NCI-H524 (cell line): ENCODE data around the gene FSTL4.

ENCODE experiments used
- DNase-seq, 2 experiments: peaks; one replicate each; lab custom pipeline; 2025; lab: John Stamatoyannopoulos, UW

The FSTL4 gene

DNA sequence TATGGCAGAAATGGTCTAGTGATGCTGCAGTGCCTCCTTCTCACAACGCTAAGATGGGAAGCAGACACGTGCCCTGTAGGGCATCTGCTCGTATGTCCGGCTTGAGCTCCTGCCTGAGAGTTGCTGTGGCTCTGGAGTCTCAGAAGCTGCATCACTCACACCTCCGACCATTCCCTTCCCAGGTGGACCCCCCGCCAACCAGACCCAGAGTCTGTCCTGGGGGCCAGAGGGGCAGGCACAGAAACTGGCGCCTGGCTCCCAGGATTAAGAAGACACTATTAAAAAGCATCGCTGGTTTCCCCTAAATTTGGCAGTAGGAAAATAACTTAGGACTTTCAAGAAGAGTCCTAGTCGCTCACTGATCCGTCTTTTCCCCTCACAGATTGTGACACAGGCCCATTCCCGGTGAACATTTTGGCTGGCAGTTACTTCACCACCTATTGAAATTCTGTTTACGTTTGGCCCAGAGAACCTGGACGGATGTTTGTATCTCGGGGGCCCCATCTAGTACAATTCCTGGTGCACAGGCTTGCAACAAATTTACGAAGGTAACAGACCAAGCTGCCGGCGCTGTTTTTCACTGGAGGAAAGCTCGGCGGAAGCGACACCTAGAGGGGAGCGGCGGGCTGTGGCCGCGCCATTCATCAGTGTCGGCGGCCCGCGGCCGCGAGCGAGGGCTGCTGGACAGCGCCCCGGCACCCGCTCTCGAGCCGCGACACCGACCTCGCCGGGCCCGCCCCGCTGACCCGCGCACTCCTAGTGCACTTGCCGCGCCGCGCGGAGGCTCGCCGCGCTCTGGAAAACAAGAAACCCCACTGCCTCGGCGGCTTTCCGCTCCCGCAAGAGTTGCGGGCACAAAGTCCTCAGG is 1.6 kb downstream of the FSTL4 start:
- DNase-seq, result peak; percentile 25 to 72

DNA sequence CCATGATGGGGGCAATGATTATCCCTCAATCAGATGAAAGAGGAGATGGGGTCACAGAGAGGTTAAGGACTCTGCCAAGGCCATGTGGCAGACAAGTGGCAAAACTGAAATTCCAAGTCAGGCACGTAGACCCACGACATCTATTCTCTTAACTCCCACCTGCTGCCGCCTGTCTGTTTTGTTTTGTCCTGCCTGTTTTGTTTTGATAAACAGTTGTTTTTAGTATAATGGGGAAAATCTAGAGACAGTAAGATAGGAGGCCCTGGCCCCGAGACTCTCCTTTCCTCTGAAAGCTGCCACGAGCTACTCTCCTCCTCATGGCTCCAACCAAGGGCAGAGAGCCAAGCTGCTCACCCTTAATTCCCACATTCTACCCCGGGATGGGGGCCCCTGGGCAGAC is 4.9 kb downstream of the FSTL4 start:
- peak; percentile 91 for DNase-seq

DNA sequence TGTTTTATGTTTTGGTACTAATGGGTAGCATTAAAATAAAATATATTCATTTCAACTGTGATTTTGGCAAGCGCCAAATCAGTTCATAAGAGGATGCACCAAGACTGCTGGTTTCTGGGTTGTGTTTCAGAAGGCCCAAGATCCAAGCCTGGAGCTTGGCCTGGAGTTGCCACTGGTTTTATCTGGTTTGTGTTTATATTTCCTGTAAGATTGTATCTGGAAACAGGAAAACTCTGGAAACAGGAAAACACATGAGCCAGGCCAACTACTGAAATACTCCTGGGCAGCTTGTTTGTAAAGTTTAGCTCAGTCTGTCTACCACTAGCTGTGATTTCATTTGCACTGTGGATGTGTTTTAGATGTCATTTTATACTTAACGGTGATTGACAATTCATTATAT is 5.5 kb downstream of the FSTL4 start:
- DNase-seq, result peak in 1 of 2 experiments; percentile 39

DNA sequence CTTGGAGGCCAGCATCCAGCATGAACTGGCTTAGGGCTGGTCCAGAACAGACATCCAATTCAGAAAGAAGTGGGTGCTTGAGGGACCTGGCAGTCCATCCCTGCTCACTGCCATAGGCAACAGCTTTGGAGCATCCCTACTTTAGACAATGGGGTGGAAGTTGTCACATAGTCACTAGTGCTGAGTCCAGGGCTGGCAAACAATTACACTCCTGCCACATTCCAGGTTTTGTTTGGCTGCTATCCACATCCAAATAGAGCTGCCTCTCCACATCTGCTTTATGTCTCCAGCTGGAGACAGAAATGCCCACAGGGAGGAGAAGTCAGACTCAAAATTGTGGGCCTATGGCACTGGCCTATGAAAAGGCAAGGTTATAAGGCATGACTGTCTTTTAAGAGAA is 7.0 kb downstream of the FSTL4 start:
- DNase-seq, result no peak

DNA sequence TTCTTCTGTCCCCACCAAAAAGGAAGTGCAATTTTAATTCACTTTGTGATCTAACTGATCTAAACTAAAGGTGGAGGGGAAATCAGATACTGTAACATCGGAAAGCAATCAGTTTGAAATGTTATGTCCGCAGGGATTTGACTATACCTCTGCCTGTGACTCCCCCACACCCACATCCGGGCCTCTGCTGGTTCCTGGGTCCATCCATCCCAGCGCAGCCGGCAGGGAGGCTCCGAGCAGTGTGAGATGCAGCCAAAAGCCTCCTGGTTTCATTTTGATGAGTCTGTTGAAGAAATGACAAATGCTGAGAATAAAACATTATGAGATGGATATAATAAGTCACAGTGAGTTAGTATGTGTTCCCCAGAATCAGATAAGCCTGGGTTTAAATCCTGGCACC is 8.6 kb downstream of the FSTL4 start:
- DNase-seq, result no peak

DNA sequence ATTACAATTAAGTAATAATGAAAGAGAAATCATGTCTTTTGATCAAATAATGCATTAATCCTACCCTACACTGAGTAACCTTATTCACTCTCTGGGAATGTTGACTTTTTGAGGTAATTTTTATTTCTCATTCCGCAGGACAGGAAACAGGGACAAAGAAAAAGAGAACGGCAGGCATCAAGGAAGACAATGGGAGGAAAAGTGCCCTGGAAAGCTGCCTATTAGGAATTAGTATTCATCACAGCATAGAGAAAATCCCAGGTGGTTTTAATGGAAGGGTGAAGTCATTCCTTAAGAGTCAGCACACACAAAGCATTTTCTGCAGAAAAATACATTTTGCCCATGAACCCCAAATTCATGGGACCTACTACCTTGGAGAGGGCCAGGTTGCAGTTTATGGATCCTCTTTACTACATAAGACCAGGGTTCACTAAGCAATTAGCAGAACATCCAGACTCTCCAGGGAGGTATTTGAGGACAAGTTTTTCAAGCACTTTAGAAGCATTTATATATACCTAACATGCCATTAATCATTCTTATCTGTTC is 9.4 kb downstream of the FSTL4 start:
- no peak for DNase-seq

DNA sequence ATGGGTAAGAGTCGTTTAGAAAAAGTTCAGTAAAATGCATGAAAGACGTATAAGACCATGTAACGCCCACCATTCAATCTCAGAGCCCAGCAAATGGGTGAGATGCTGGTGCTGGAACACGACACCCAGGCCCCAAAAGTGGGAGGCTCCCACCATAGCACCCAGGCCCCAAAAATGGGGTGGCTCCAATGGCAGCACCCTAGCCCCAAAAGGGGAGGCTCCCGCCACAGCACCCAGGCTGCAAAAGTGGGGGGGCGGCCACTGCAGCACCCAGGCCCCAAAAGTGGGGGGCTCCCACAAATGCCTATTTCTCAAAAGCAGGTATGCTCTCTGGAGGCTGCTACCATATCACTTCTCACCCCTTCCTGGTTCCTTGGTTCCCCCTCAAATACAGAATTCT is 12.7 kb downstream of the FSTL4 start:
- DNase-seq, result no peak

DNA sequence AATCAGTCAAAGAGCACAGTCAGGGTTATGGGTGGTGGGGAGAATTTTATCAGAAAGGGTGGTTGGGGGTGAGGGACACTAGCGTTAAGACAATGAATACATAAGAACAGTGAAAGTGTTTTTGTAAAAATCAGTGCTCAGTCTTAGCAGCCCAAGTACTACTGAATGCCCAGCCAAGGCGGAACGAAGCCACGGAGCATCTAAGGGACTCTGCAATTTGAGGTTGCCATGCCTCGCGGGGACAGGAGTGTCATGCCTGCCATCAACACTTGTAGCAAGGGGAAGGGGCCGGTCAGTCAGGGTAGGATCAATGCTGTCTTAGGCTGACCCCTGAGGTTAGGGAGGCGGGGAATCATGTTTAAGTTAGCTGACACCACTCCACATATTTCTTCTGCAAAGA is 13.3 kb downstream of the FSTL4 start:
- no peak for DNase-seq

DNA sequence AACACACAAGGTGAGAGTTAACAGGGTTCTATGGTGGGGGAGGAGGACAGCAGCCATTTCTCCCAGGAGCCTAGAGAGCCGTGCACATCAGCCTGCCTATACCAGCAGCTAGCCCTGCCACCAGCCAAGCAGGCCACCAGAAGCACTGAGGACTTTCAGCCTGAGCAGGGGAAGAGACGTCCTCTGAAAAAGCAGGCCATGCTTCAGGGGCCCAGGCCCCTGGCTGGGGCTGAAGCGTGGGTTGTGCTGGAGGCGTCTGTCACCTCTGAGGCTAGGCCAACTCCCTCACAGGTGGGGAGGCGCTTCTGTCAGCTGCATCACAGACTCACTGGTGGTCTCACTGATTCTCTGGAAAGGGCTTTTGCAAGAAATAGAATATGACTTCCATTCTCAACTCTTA is 16.3 kb downstream of the FSTL4 start:
- no peak for DNase-seq

DNA sequence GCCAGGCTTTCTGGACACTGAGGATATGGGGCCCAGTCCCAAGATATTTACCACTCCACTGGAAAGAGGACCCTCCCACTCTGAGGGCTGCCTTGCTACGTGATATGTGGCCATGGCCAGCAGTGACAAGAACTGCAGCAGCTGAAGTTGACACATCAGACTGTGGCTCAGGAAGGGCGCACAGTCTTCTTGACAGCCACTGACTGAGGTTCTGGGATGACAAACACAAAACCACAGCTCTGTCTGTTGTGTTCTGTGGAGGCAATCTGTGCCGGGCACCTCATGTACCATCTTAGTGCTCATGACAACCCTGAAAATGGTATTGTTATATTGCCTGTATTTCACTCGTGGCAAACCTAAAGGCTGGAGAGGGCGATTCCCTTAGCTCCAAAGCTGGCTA is 16.9 kb downstream of the FSTL4 start:
- DNase-seq, result no peak

DNA sequence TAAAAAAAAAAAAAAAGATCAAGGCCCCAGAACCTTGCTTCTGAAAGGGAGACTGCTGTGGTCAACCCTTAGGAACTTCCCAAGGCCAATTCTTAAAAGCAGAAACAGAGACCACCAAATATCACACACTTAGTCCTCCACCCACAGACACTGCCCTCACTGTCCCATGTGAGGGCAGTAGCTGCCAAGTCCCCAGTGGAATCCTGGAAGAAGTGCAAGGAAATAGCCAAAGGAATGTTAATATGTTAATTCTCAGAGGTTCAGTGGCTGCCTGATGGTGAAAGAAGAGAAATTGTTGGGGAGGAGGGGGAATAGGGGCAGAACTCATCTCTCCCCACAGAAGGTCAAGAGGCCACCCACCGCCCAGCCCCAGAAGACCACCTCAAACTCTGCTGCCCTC is 23.1 kb downstream of the FSTL4 start:
- DNase-seq, result peak in 1 of 2 experiments; percentile 6

DNA sequence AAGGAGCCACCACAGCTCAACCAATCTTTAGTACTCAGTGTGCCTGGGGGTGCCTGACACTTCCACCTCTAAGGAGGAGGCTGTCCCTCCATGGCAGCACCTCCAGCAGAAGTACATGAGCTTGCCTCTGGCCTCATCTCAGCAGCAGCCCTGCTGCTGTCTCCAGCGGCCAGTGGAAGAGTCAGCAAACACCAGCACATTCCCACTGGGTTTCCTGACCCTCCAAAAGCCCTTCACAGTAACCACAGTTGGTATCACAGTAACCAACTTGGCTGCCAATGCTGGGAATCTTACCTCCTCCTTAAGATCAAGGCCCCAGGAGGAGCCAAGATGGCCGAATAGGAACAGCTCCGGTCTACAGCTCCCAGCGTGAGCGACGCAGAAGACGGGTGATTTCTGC is 29.4 kb downstream of the FSTL4 start:
- no peak for DNase-seq

DNA sequence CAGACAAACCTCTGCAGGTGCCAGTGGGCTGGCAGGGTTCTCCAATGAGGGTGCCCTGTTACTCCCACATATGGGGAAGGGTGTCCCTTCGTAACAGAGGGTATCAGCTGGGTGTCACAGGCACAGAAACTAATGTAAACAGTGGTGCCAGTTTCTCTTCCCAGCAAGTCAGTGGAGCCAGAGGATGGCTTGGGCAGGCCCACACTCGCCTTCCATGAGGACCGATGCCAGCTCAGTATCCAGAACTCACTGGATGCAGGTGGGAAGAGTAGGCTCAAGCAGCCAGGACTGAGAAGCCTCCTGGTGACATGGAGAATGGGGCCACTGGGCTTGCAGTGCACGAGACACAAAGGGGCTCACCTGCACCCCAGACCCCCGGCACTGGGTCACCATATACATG is 30.4 kb downstream of the FSTL4 start:
- DNase-seq, result no peak

DNA sequence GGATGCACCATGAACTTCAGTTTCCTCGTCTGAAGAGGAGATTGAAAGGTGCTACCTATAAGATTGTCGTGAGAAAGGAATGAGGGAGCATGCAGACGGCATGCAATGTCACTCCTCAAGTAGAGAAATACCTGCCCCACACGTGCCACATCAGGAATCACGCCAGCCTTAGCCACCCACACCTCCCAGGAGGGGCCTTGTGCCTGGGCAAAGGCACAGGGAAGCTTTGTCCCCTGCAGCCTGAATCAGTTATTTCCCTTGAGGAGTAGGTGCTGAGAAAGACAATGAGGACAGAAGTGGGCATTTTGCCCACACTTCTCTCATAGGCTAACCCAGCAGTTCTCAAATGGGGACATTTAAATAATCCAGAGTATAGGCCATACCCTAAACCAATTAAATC is 31.0 kb downstream of the FSTL4 start:
- no peak for DNase-seq

DNA sequence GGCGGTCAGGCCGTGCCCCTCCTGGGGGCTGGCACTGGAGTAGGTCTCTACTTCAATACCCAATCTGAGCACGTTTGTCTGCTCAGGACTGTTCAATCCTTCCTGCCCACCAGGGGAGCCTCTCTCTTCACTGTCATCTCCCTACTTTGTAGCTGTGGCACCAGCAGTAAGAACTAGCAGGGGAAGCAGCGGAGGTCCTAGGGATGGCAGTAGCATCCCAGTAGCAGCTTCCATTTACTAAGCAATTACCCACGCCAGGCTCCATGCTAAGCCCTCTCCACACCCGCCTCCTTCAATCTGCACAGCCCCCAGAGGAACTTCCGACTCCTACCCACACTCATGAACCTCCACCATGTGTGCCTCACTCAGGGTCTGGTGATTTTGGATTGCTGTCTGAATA is 31.7 kb downstream of the FSTL4 start:
- DNase-seq, result no peak

DNA sequence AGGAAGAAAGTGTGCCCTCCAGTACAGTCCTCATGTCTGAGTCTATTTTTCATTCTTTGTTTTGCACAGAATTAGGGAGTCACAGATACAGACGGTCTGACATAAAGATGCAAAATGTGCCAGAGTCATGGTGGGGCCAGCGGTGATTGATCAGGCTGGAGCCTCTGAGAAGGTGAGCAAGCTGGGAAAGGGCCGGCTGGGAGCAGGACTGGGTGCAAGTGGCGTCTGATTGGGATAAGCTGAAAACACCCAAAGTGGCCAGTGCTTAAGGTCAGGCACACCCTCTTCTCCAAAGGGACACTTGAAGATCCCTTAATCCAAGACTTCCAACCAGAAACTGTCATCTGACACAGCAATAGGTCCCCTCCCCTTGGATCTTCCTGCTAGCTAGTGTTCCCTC is 32.6 kb downstream of the FSTL4 start:
- DNase-seq, result no peak

DNA sequence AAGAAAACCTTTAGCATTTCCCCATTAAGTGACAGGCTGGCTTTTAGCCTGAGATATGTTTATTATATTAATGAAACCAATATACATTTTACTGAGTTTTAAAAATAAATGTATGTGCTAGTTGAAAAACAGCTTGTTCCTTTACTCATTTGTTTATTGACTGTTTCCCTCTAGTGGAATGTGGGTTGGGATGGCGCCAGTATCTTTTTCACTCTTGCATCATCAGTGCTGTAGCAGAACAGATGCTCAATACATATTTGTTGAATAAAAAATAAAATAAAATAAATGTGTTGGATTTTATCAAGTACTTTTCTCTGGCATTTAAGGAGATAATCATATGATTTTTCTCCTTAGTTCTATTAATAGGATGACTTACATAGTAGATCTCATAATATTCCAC is 43.0 kb downstream of the FSTL4 start:
- DNase-seq, result no peak

DNA sequence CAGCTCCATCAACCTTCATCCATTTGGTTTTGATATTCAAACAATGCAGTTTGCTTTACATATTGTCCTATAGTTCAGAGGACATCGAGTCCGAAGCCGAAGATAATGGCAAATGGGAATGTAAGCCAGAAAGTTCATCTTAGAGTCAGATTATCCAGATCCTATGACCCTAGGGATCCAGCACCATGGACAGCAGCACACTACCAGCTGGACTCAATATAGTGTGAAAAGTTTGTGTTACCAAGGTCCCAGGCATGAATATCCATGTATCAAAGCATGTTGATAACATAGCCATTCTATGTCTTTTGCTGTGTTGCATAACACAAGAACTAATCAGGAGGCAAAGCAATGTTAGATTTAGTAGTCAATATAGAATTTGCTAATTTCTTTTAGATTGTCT is 46.3 kb downstream of the FSTL4 start:
- no peak for DNase-seq

DNA sequence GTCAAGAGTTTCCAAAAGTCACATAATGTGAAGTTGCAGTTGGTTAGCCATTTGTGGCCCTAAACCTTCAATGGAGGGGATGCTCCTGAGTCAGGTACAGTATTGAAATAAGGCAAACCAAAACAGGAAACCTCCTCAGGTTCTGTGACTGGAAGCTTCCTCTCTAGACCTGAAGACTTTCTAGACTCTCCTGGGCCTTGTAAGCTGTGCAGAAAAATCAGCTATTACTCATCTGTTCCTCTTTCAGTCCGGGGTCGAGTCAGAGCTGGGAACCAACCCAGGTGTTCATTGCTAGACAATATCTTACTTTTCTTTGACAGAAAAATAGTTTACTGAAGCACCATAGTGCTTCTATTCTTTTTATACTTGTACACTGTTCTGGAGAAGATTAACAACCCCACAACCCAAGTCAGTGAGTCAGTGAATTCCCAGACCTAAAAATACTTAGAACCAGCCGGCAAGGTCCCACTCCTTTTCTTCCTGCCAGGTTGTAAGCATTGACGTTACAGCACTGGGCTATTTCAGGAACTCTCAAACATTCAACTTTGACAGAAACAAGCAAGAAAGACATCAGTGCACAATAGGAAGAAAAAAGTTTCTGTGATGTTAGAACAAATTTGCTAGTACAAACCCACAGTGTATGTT is 47.3 kb downstream of the FSTL4 start:
- DNase-seq, result no peak

DNA sequence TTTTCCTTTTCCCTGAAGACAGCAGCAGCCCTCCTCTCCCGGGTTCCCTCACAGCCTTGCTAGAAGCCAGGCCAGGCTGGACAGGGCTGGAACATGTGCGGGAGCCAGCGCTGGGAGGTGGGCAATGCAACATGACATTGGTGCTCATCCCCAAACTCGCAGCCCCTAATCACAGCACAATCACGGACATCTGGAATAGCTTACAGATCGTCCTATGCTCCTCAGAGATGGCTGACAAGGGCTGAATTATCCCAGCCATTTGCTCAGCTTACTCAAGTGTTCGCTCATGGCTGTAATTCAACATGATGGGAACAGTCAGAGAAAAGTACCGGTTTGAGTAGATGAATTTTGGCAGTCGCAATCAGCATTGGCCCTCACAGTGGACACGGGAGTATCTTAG is 49.8 kb downstream of the FSTL4 start:
- no peak for DNase-seq

DNA sequence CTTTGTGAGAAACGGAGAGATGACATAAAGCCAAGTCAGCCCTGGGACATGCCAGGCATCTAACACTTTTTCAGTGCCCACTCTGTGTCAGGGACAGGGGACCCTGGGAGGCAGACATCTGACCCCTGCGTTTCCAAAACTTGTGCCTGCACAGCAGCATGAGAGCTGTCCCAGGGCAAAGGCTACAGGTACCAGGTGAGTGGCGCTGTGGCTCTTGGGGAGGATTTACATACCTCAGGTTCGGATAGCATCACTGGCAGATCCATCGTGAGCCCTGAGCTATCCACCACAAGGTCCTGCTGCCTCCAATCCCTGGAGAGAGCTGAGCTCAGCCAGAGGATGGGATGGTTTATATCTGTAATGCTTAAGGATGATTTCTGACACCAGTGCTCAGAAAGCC is 52.4 kb downstream of the FSTL4 start:
- no peak for DNase-seq

DNA sequence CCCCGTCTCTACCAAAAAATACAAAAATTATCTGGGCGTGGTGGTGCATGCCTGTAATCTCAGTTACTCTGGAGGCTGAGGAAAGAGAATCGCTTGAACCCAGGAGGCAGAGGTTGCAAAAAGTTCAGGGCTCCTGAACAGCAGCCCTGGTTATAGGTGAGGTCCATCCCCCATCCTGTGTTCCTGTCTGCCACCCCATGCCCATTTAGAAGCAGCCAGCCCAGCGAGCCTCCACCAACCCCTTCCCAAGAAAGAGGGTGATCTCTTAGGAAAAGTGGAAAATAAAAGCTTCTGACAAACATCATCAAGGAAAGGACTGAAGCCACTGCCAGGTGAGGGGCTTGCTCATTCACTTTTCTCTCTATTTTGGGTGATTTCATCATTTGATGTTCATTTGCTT is 55.8 kb downstream of the FSTL4 start:
- DNase-seq, result no peak

DNA sequence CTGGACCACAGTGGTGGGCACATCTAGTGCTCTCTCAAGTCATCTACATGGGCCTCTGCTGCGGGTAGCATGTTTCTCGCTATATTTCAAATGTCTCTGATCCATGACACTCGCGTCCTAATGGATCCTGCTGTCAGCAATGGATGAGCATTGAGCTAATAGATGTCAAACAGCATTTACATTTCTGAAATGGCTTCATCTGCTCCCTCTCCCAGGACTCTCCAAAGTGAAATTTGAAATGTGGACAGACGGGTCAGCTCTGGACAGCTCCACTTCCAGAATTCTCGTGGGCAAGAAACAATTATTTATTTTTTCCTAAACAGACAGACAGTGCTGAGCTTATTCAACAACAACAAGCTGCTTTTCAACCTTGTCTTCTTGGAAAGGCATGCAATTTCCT is 58.1 kb downstream of the FSTL4 start:
- DNase-seq, result peak in 1 of 2 experiments; percentile 11
